Measurements from ENCODE around the gene UNC13A. TPM values are rescaled to one million over a fixed set of nuclear protein-coding genes. Genes with fewer than 3 reads are reported as not detected.
A peak's percentile ranks its signal among the peaks of the same experiment; 100 is the strongest.

Gene UNC13A
- total RNA-seq, 1 donor from 2014 or later = 1.2 TPM

- Mint-ChIP-seq H3K27me3 (ENCODE audit: unreplicated experiment) (peaks cover 8% of the 10 kb centered on the region), H3K4me3 (ENCODE audit: unreplicated experiment) (no peak overlapping the region), H3K27ac (ENCODE audit: unreplicated experiment) (no peak overlapping the region), H3K9me3 (ENCODE audit: unreplicated experiment) (no peaks in the 10 kb centered on the region), H3K36me3 (ENCODE audit: low read depth, unreplicated experiment) (no peaks in the 10 kb centered on the region), H3K4me1 (ENCODE audit: unreplicated experiment) (no peaks in the 10 kb centered on the region)
- no peak for TF ChIP-seq CTCF (IDR thresholded peaks at IDR 0.05; ENCODE audit: unreplicated experiment)
- DNase-seq (ENCODE audit: low spot score) = no peak
Measured at GRCh38 chr19:17673937-17674799, 14.0 kb downstream of the UNC13A start.

GRCh38 chr19:17671906-17672305 lies 16.2 kb downstream of the UNC13A start:
- H3K4me1 Mint-ChIP-seq (ENCODE audit: unreplicated experiment) = no peaks in the 10 kb centered on the region
- no peak for TF ChIP-seq CTCF (IDR thresholded peaks at IDR 0.05; ENCODE audit: unreplicated experiment)
- H3K36me3 Mint-ChIP-seq (ENCODE audit: low read depth, unreplicated experiment) = no peaks in the 10 kb centered on the region
- no peak overlapping the region for H3K27ac Mint-ChIP-seq (ENCODE audit: unreplicated experiment)
- peak; percentile 29 for DNase-seq (ENCODE audit: low spot score)
- H3K4me3 Mint-ChIP-seq (ENCODE audit: unreplicated experiment) = no peak overlapping the region
- peaks cover 3% of the 10 kb centered on the region for H3K27me3 Mint-ChIP-seq (ENCODE audit: unreplicated experiment)
- H3K9me3 Mint-ChIP-seq (ENCODE audit: unreplicated experiment) = no peaks in the 10 kb centered on the region

GRCh38 chr19:17669419-17669818 lies 18.7 kb downstream of the UNC13A start:
- Mint-ChIP-seq H3K4me3 (ENCODE audit: unreplicated experiment) (no peak overlapping the region), H3K27ac (ENCODE audit: unreplicated experiment) (no peak overlapping the region), H3K4me1 (ENCODE audit: unreplicated experiment) (no peaks in the 10 kb centered on the region), H3K36me3 (ENCODE audit: low read depth, unreplicated experiment) (no peaks in the 10 kb centered on the region), H3K27me3 (ENCODE audit: unreplicated experiment) (peaks cover 6% of the 10 kb centered on the region), H3K9me3 (ENCODE audit: unreplicated experiment) (peaks cover 8% of the 10 kb centered on the region)
- no peak for DNase-seq (ENCODE audit: low spot score)
- no peak for TF ChIP-seq CTCF (IDR thresholded peaks at IDR 0.05; ENCODE audit: unreplicated experiment)

- TF ChIP-seq CTCF (IDR thresholded peaks at IDR 0.05; ENCODE audit: unreplicated experiment) = no peak
- no peaks in the 10 kb centered on the region for H3K36me3 Mint-ChIP-seq (ENCODE audit: low read depth, unreplicated experiment)
- H3K27me3 Mint-ChIP-seq (ENCODE audit: unreplicated experiment) = peaks cover 6% of the 10 kb centered on the region
- H3K27ac Mint-ChIP-seq (ENCODE audit: unreplicated experiment) = no peak overlapping the region
- H3K4me1 Mint-ChIP-seq (ENCODE audit: unreplicated experiment) = no peaks in the 10 kb centered on the region
- H3K4me3 Mint-ChIP-seq (ENCODE audit: unreplicated experiment) = no peak overlapping the region
- DNase-seq (ENCODE audit: low spot score) = no peak
- H3K9me3 Mint-ChIP-seq (ENCODE audit: unreplicated experiment) = peaks cover 8% of the 10 kb centered on the region
Measured at GRCh38 chr19:17665058-17665457, 23.1 kb downstream of the UNC13A start.

- peaks cover 6% of the 10 kb centered on the region for H3K9me3 Mint-ChIP-seq (ENCODE audit: unreplicated experiment)
- DNase-seq (ENCODE audit: low spot score) = no peak
- H3K4me1 Mint-ChIP-seq (ENCODE audit: unreplicated experiment) = no peaks in the 10 kb centered on the region
- TF ChIP-seq CTCF (IDR thresholded peaks at IDR 0.05; ENCODE audit: unreplicated experiment) = no peak
- H3K27me3 Mint-ChIP-seq (ENCODE audit: unreplicated experiment) = peaks cover 8% of the 10 kb centered on the region
- H3K27ac Mint-ChIP-seq (ENCODE audit: unreplicated experiment) = no peak overlapping the region
- no peak overlapping the region for H3K4me3 Mint-ChIP-seq (ENCODE audit: unreplicated experiment)
- H3K36me3 Mint-ChIP-seq (ENCODE audit: low read depth, unreplicated experiment) = no peaks in the 10 kb centered on the region
Measured at GRCh38 chr19:17659996-17660395, 28.2 kb downstream of the UNC13A start.

Measured in endothelial cell (in vitro differentiated cells).